ENCODE data around the gene SMIM35. TPM values are rescaled to one million over a fixed set of nuclear protein-coding genes. Genes with fewer than 3 reads are reported as not detected.

SMIM35 gene
- total and polyA plus RNA-seq, 2 of the 13 experiments (the other 11 are each of a cell fraction or from before 2014, with no cell fraction given): not detected

GRCh38 chr11:118102721-118103261 is 16.0 kb upstream of the SMIM35 start:
- FAIRE-seq: no peak
- no peak overlapping the region for H3K4me3 ChIP-seq (replicated peaks in 1 of 3; ENCODE audit: insufficient read depth in 1 of 3, low read depth in 2 of 3, low read length in 3 of 3)
- H3K27ac ChIP-seq (ENCODE audit: extremely low read length, insufficient read depth, low read length): no peak overlapping the region
- no peaks in the 10 kb centered on the region for H3K9me3 ChIP-seq (ENCODE audit: low read length)
- no peak for DNase-seq (ENCODE audit: low spot score)
- no peaks in the 10 kb centered on the region for H4K20me1 ChIP-seq (ENCODE audit: insufficient read depth, low read length)
- intact Hi-C loops (cut with micrococcal nuclease; ENCODE audit: unreplicated experiment): no loop called here
- BruUV-seq (replicated peaks): no TSS peak
- H3K36me3 ChIP-seq (replicated peaks in 1 of 2; ENCODE audit: control insufficient read depth in 1 of 2, insufficient read depth in 2 of 2, low read length in 2 of 2): no peaks in the 10 kb centered on the region
- no peak overlapping the region for H3K4me2 ChIP-seq (ENCODE audit: low read depth, low read length)
- H3K79me2 ChIP-seq (ENCODE audit: insufficient read depth, low read length): no peaks in the 10 kb centered on the region
- ChIA-PET POLR2A (no interaction called here), CTCF (ENCODE audit: low intra/inter-chr PET ratio, low total read pairs) (no interaction called here)
- no peak for ATAC-seq
- H3K4me1 ChIP-seq (ENCODE audit: insufficient read depth, low read length): peaks cover 38% of the 10 kb centered on the region
- H3K9ac ChIP-seq (ENCODE audit: insufficient read depth, low read depth, low read length): no peak overlapping the region
- TF ChIP-seq, protein P1, sequence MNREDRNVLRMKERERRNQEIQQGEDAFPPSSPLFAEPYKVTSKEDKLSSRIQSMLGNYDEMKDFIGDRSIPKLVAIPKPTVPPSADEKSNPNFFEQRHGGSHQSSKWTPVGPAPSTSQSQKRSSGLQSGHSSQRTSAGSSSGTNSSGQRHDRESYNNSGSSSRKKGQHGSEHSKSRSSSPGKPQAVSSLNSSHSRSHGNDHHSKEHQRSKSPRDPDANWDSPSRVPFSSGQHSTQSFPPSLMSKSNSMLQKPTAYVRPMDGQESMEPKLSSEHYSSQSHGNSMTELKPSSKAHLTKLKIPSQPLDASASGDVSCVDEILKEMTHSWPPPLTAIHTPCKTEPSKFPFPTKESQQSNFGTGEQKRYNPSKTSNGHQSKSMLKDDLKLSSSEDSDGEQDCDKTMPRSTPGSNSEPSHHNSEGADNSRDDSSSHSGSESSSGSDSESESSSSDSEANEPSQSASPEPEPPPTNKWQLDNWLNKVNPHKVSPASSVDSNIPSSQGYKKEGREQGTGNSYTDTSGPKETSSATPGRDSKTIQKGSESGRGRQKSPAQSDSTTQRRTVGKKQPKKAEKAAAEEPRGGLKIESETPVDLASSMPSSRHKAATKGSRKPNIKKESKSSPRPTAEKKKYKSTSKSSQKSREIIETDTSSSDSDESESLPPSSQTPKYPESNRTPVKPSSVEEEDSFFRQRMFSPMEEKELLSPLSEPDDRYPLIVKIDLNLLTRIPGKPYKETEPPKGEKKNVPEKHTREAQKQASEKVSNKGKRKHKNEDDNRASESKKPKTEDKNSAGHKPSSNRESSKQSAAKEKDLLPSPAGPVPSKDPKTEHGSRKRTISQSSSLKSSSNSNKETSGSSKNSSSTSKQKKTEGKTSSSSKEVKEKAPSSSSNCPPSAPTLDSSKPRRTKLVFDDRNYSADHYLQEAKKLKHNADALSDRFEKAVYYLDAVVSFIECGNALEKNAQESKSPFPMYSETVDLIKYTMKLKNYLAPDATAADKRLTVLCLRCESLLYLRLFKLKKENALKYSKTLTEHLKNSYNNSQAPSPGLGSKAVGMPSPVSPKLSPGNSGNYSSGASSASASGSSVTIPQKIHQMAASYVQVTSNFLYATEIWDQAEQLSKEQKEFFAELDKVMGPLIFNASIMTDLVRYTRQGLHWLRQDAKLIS (CRISPR knock-in tag; IDR thresholded peaks at IDR 0.05): no peak
- TF ChIP-seq, protein P2, sequence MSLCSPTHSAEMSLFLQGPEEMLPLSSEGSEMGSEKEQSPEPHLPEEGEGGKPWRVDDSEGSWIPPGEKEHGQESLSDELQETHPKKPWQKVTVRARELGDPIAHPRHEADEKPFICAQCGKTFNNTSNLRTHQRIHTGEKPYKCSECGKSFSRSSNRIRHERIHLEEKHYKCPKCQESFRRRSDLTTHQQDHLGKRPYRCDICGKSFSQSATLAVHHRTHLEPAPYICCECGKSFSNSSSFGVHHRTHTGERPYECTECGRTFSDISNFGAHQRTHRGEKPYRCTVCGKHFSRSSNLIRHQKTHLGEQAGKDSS (CRISPR knock-in tag; IDR thresholded peaks at IDR 0.05; ENCODE audit: borderline replicate concordance, low read depth): peak; percentile 53; the same call in 1 of the 2 replicates
- 58% methylated on average over 9 of the region's 13 CpGs for WGBS (ENCODE audit: low lambda C conversion rate)
- no peak overlapping the region for H2AFZ ChIP-seq (ENCODE audit: low read length)
- in situ Hi-C loops (cut with HindIII; ENCODE audit: extremely low pct_ligation_motif_present, low pct_unique_long_range_greater_than_20kb): no loop called here
- peaks cover 4 to 18% of the 10 kb centered on the region in 2 experiments; a peak in 3 of 5 replicates for H3K27me3 ChIP-seq (ENCODE audit: control insufficient read depth in 1 of 2, insufficient read depth in 2 of 2, low read length in 2 of 2)
